Ammon's horn (tissue), 1 donor: ENCODE measurements around the gene SRM.

Source experiments
- DNase-seq: peaks from one replicate; pipeline ENCODE4 v3.0.0-alpha.2; 2016; ENCODE audit warnings: low spot score

The SRM gene

DNA sequence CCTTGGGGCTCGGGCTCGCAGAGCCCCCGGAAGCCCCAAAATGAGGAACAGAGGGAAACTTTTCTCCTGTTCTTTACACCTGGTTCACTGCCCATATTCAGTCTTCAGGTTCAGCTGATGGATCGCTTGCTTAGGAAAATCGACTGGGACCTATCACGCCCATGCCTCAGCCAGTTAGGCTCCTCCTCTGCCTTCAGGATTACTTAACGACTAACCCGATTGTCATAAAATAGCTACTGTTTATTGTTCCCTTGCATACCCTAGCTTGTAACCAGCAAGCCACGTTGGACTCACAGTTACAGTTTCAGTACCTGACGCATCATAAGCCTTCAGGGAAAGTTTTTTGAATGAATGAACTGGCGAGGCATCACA is 46.7 kb downstream of the SRM start:
- DNase-seq: no peak

DNA sequence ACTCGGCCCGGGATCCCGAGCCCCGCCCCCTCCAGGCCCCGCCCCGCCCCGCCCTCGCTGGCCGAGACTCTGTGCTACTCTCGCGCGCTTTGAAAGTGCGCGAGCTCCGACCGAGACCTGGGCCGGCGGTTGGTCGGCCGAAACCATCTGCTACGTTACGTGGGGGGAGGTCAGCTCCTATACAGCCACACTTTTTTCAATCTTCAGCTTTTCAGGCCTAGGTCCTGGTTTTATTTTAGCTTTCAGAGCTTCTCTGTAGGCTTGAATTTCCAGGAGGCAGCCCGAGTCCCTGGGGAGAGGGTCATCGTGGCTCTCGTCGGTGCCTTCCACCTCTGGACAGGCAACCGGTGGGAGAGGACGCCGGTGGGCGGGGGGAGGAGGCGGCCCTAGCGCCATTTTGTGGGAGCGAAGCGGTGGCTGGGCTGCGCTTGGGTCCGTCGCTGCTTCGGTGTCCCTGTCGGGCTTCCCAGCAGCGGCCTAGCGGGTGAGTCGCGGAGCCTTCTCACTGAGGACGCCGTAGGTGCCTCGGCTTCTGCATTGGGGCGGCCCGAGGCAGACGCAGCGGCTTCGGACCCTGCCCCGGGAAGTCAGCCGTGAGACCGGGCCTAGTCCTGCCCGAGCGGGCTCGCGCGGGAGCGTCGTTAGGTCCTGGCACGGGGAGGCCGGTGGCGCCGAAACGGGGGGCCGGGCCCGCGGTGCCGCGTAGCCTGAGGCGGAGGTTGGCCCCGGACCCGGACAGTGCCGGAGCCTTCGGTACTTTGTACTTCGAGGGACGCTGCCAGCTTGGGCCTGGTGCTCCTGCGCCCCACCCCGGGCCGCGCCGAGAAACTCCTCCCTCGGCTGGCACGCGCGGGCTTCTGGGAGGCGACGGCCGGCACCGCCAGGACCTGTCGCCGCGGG is 47.3 kb downstream of the SRM start, which contains the start of gene TARDBP:
Gene TARDBP, plus strand, starts transcription at position 395 of the 900 bp plus-strand sequence. CDS start 1,074 bp downstream, outside the sequence.
- peak; percentile 92 for DNase-seq
